HG03558 (cell line): ENCODE data around the gene TROAP.
"Not testable (repeated sequence)": the region's sequence is repeated elsewhere in the genome, so short reads cannot be mapped to it uniquely, and the experiment has no call there.

Experiments
- ATAC-seq: cut with Tn5 transposase; IDR thresholded peaks from one replicate; pipeline ENCODE4 v1.9.1; 2021; ENCODE audit warnings: moderate number of reproducible peaks; ENCODE audit not compliant: unreplicated experiment; ENCODE audit errors: extremely low read depth

TROAP gene

GRCh38 chr12:49362077-49362476 is 39.0 kb downstream of the TROAP start:
- no peak for ATAC-seq

- no peak for ATAC-seq
Observed at GRCh38 chr12:49364989-49365388, 41.9 kb downstream of the TROAP start.

- ATAC-seq, result no peak
Observed at GRCh38 chr12:49365542-49365941, 42.5 kb downstream of the TROAP start.

- ATAC-seq, result no peak
Observed at GRCh38 chr12:49366096-49366651, 43.1 kb downstream of the TROAP start.

GRCh38 chr12:49366652-49367380 is 43.8 kb downstream of the TROAP start:
- no peak for ATAC-seq

- no peak for ATAC-seq
Observed at GRCh38 chr12:49367381-49368239, 44.6 kb downstream of the TROAP start, which contains the start of gene SPATS2. TSS of gene SPATS2 (plus strand) at chr12:49367462. CDS start at chr12:49461013, 93,551 bp downstream.

- no peak for ATAC-seq
Observed at GRCh38 chr12:49368240-49368600, 45.2 kb downstream of the TROAP start.

- ATAC-seq, result peak; percentile 35
Observed at GRCh38 chr12:49369411-49370145, 46.5 kb downstream of the TROAP start.

- ATAC-seq, result no peak
Observed at GRCh38 chr12:49370539-49370938, 47.5 kb downstream of the TROAP start.

GRCh38 chr12:49375406-49375805 is 52.4 kb downstream of the TROAP start:
- ATAC-seq, result no peak

- ATAC-seq, result no peak
Observed at GRCh38 chr12:49377386-49377785, 54.3 kb downstream of the TROAP start.

GRCh38 chr12:49380184-49380583 is 57.1 kb downstream of the TROAP start:
- not testable (repeated sequence) for ATAC-seq
